SH-SY5Y (cell line): Measurements from ENCODE around the gene GOLGA6D.

Experiments used
- GATA2 ChIP-seq: IDR thresholded peaks from 2 replicates; pipeline ENCODE4 v1.6.1; 2011; ENCODE audit warnings: mild to moderate bottlenecking, low read depth, low read length
- GATA3 ChIP-seq: IDR thresholded peaks from 2 replicates; pipeline ENCODE4 v1.6.1; 2011; ENCODE audit warnings: low read depth, mild to moderate bottlenecking, low read length, moderate library complexity

DNA sequence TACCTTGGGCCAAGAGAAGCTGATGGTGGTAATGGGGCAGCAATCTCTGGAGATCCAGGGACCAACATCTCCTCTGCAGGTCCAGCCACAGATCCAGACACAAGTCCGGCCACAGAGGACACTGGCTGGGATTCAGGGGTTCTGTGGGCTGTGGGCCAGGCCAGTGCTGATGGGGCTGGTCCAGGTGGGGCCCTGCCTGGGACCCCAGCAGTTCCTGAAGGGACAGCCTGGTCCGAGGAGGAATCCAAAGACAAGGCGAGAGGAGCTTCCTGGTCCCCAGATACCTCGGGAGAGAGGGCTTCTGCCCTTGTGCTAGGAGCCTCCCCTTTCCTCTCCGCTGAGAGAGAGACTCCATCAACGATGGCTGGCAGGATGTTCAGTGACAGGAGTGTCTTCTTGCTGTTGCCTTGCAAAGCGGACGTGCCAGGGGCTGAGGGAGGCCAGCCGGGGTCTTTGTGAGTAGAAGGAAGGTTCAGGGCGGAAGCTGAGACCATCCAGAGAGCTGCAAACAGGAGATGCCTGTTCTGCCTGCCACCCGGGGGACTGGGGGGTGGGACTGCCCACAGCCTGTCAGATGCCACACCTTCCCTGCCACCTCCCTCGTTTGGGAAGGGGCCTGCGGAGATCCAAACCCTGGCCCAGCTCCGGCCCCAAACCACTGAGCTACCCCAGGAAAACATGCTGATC, 49.0 kb upstream of the GOLGA6D start:
- TF ChIP-seq GATA2, result no peak
- TF ChIP-seq GATA3, result no peak
